Measurements from ENCODE around the gene STK32B.
A peak's percentile ranks its signal among the peaks of the same experiment; 100 is the strongest.

STK32B gene

DNA sequence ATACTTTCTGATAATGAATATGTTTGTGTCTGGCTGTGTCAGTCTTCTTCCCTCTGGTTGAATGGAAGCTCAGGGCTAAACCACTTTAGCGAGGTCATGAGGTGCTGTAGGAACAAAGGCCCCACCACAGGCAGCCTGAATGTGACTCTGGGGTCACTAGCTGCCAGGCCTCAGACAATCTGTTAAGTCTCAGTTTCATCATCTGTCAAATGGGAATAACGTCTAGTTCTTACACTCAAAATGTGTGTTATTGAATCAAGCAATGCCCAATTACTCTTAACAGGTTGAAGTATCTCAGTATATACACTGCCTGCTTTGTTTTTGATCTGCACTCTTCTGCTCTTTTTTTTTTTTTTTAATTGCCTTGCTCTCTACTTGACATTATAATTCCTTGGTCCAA, 148.6 kb downstream of the STK32B start:
- FAIRE-seq, result no peak
- DNase-seq (ENCODE audit: insufficient read length, low spot score), result no peak

- FAIRE-seq (no peak), DNase-seq (ENCODE audit: insufficient read length, low spot score) (no peak)
Observed at GRCh38 chr4:5200513-5200912, 149.2 kb downstream of the STK32B start.

GRCh38 chr4:5203309-5203992, 152.2 kb downstream of the STK32B start:
- no peak for FAIRE-seq
- peak; percentile 19 for DNase-seq (ENCODE audit: insufficient read length, low spot score)

GRCh38 chr4:5203993-5204310, 152.7 kb downstream of the STK32B start:
- FAIRE-seq (no peak), DNase-seq (ENCODE audit: insufficient read length, low spot score) (no peak)

- FAIRE-seq (no peak), DNase-seq (ENCODE audit: insufficient read length, low spot score) (no peak)
Observed at GRCh38 chr4:5204781-5205180, 153.5 kb downstream of the STK32B start.

- FAIRE-seq (peak; percentile 89), DNase-seq (ENCODE audit: insufficient read length, low spot score) (peak; percentile 78)
Observed at GRCh38 chr4:5206016-5206790, 154.9 kb downstream of the STK32B start.

GRCh38 chr4:5209862-5210261, 158.6 kb downstream of the STK32B start:
- FAIRE-seq, result no peak
- no peak for DNase-seq (ENCODE audit: insufficient read length, low spot score)

DNA sequence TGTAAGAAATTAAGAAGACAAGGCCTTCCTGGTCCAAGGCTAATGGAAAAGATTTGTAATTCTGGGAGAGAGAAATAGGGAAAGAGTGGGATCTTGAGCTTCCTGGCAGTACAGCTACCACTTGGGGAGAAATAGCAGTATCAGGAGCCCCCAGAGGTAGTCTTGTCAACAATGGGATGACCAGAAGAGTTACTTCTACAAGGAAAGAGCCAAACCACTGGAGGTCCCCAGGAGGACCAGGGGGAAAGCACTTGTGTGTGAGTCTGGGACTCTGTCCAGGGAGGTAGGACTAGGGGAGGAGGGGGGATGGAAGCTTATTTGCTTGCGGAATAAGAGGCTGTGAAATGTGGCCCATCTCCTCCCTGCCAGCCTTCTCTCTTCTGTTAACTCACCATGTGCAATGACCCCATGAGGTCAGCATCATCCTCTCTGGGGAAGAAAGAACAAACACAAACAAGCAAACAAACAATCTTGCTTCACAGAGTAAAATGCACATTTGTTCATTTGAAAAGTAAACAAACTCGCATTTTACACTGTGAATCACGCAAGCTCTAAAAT, 160.1 kb downstream of the STK32B start:
- no peak for FAIRE-seq
- DNase-seq (ENCODE audit: insufficient read length, low spot score), result no peak

GRCh38 chr4:5212255-5213013, 161.2 kb downstream of the STK32B start:
- FAIRE-seq, result no peak
- DNase-seq (ENCODE audit: insufficient read length, low spot score), result no peak

GRCh38 chr4:5213087-5213595, 161.9 kb downstream of the STK32B start:
- DNase-seq (ENCODE audit: insufficient read length, low spot score) (no peak), FAIRE-seq (no peak)

- FAIRE-seq, result no peak
Observed at GRCh38 chr4:5215321-5215720, 164.0 kb downstream of the STK32B start.

GRCh38 chr4:5217421-5217820, 166.1 kb downstream of the STK32B start:
- DNase-seq (ENCODE audit: insufficient read length, low spot score) (no peak), FAIRE-seq (no peak)

More at GRCh38 chr4:5215321-5215720, 164.0 kb downstream of the STK32B start:
- DNase-seq (ENCODE audit: insufficient read length, low spot score), result no peak

DNA sequence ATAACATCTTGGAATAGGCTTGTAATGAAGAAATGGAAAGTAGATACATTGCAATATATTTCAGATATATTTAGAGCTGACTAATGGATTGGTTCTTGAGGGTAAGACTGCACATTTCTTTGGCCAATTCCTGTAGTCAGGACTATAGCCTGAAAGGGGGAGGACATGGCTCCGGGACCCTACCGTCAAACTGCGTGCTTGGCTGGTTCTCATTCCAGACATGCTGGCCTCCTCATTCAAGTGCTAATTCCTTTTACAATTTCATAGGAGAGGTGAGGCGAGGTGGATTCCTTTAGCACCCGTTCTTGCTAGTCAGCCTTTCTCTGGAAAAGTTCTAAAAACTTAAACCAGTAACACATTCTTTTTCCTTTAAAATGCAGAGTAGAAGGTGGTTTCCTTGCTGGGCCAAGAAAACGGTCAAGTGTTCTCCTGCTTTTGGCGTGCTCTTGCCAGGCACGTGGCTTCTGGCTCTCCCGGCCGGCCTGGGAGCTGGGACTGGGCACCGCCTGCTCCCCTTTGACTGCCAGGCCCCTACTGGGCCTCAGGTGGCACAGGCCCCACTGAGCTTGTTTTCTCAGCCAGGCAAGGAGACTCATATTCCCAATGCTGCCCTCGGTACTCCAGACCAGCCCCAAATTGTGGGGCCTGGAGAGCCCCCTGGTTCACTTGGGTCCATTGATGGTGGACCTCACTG, 167.2 kb downstream of the STK32B start:
- DNase-seq (ENCODE audit: insufficient read length, low spot score) (no peak), FAIRE-seq (no peak)

DNA sequence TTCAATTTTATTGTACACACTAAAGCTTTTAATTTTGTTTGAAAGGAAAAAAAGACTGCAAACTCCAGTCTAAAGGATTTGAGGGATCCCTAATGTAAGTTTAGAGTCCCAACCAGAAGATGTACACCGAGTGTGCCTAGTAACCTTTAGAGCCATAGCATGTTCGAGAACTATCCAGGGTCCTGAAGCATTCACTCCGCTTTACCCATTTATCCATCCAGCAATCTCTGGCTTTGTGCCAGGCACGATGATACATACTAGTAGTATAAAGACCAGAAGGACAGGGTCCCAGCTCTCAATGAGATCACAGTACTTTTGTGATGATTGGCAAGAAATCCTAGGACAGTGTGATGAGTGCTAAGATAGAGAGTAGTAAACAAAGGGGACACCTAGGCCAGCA, 168.7 kb downstream of the STK32B start:
- FAIRE-seq (no peak), DNase-seq (ENCODE audit: insufficient read length, low spot score) (no peak)

DNA sequence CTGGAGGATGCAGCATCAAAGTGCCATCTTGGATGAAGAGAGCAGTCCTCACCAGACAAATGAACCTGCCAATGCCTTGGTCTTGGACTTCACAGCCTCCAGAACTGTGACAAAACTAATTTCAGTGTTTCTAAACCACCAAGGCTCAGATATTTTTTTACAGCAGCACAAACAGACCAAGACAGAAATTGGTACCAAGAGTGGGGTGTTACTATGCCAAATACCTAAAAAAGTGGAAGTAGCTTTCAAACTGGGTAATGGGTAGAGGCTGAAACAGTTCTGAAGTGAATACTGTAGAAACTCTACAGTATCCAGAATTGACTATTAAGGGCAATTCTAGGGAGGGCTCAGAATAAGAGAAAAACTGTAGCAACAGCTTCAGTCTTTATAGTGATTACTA, 170.8 kb downstream of the STK32B start:
- no peak for DNase-seq (ENCODE audit: insufficient read length, low spot score)
- no peak for FAIRE-seq

GRCh38 chr4:5222951-5223350, 171.7 kb downstream of the STK32B start:
- DNase-seq (ENCODE audit: insufficient read length, low spot score) (no peak), FAIRE-seq (no peak)

DNA sequence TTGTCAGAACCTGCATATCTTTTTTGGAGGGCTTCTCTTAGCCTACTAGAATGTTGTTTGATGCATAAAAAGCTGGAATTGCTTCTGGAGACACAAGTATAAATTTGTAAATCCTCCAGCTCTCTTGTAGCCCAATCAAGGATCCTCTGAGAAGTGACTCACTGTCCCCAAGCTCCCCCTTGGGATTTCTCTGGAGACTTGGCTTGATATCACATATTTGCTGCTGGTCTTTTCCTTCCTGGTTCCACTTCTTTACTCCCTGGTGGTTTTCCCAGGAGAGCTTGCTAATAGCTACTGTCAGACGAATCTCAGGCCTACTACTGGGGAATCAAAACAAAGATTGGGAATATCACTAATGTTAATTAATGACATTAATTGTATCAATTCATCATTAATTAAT, 173.1 kb downstream of the STK32B start:
- DNase-seq (ENCODE audit: insufficient read length, low spot score), result no peak
- FAIRE-seq, result no peak

DNA sequence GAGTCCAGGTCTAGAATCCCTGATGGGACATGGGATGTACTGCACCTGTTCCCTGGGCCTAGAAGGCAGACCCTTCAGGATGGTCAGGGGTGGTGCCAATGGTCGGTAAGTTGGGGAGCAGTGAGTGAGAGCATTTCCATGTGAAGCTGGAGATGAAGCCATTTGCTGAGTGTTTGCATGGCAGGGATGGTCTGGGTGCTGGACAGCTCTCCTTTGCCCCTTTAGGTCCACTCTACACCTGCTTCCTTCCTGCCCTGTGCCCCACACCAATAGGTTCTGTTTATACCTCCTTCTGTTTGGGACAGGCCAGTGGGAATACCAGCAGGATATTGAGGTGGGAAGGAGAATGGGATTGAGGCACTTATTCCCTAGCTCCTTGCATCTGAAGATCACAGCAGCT, 181.3 kb downstream of the STK32B start:
- DNase-seq (ENCODE audit: insufficient read length, low spot score) (no peak), FAIRE-seq (no peak)

- no peak for FAIRE-seq
- no peak for DNase-seq (ENCODE audit: insufficient read length, low spot score)
Observed at GRCh38 chr4:5237086-5237660, 185.9 kb downstream of the STK32B start.

- DNase-seq (ENCODE audit: insufficient read length, low spot score) (no peak), FAIRE-seq (no peak)
Observed at GRCh38 chr4:5238173-5238572, 186.9 kb downstream of the STK32B start.

All from HTR-8/SVneo (cell line).